Measurements from ENCODE around the gene NYNRIN.

The NYNRIN gene

DNA sequence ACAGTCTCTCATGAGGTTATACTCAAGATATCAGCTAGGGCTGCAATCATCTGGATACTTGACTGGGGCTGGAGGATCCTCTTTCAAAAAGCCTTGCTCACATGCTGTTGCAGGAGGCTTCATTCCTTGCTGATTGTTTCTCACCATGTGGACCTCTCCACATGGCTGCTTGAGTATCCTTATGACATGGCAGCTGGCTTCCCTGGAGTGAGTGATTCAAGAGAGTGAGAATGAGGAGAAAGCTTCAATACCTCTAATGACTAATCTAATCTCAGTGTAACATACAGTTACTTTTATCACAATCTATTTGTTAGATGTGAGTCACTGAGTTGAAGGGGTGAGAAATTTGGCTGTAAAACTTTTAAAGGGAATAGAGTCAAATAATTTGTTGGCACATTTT, 58.2 kb downstream of the NYNRIN start:
- DNase-seq (ENCODE audit: low read depth), result no peak

GRCh38 chr14:24458736-24459135, 59.9 kb downstream of the NYNRIN start:
- DNase-seq (ENCODE audit: low read depth), result no peak

- no peak for DNase-seq (ENCODE audit: low read depth)
Observed at GRCh38 chr14:24459331-24459730, 60.5 kb downstream of the NYNRIN start.

- no peak for DNase-seq (ENCODE audit: low read depth)
Observed at GRCh38 chr14:24461336-24461735, 62.5 kb downstream of the NYNRIN start.

DNA sequence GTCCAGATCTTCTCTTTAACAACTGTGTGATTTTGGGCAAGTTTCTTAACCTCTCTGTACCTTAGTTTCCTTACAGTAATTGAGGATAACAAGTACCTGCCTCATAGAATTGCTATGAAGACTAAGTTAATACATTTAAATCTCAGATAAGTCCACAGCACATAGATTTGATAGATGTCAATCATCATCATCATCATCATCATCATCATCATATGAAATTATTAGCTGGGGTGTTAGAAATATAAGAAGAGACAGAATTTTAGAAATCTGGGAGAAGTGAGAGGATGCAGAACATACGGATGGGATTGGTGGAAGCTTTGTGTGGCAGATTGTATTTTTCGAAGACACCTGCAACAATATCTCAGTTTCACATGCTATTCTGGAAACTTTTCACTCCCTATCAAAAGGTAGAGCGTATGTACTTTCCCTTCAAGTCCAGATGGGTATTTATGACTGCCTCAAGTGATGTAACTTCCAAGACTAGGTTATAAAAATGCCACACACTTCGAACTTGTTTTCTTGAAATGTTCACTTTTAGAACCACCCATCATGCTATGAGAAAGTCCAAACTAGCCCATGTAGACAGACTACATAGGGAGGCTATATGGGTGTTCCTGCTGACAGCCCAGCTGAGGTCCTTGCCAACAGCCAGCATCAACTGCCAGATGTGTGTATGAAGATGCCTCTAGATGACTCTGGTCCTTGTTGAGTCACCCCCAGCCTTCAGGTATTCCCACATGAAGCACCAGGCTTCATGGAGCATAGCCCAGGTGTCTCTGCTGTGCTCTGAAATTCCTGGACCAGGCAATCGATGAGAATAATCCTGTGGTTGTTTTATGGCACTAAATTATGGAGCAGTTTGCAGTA, 64.4 kb downstream of the NYNRIN start:
- no peak for DNase-seq (ENCODE audit: low read depth)

DNA sequence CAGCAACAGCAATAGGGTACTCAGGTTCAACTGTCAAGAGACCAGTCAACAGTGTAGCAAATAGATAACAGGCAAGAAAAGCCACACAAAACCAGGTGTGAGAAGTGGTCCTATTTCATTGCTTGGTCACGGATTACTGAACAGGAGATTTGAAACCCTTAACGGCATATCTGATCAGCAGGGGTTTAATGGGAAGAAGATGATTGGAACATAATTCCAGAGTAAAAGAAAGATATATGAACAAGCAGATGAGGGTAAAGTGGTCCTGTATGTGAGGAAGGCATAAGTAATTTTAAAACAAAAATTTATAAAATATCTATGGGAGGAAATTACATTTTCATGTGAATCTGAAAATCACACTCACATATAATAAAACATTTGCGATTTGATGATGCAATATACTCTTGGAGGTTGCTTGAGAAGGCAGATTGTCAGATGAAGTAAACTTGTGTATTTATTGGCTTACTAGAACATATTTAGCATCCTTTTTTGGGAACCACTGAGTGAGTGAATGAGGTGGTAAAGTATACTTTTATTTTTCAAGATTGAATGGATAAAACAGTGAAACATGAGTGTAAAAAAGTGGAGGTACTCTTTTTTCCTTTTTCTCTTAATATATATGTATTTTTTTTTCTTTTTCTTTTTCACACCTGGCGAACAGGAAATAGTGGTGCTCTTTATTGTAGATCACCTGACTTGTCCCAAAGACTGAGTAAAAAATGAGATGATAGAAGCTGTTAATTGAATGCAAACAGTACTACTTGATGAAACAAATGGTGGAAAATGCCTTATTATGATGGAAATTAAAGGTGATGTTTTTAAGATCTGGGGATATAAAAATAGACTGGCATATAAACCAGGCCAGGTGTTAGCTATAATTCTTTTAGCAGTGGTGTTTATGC, 65.3 kb downstream of the NYNRIN start:
- DNase-seq (ENCODE audit: low read depth), result no peak

DNA sequence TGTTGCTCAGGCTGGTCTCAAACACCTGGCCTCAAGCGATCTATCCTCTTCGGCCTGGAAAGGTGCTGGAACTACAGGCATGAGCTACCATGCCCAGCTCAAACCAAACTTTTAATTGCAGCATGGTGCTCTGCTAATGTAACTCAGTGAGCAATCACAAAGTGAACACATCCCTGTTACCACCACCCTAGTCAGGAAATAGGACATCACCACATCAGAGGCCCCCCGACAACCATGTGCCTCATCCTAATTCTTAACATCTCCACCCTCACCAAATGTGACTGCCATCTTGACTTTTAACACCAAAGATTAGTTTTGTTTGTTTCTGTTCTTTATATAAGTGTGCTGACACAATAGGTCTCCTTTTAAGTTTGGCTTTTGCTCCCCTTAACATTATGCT, 66.6 kb downstream of the NYNRIN start:
- no peak for DNase-seq (ENCODE audit: low read depth)

DNA sequence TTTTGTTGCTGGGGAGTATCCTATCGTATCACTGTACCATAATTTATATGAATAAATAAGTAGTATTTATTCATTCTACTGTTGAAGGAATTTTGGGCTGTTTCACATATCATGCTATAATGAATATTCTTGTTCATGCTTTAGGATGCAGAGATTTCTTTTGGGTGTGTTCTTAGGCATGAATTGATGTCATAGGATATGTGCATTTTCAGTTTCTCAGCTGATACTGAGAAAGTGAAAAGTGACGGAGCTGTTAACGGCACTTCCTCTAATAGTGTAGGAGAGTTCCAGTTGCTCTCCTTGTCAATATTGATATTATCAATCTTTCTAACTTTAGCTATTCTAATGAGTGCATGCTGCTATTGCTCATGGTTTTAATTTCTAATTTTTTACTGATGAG, 67.0 kb downstream of the NYNRIN start:
- no peak for DNase-seq (ENCODE audit: low read depth)
